Frontal cortex (tissue), 4 donors: ENCODE measurements around the gene ELMO2. TPM values are rescaled to one million over a fixed set of nuclear protein-coding genes. Genes with fewer than 3 reads are reported as not detected.

ENCODE experiments used
- DNase-seq, 2 donors: peaks; one replicate each; pipeline ENCODE4 v3.0.0; 2012; ENCODE audit warnings: low spot score in 2 of 2
- FAIRE-seq: peaks from 2 replicates; lab custom pipeline; 2012; peaks lifted over from hg19 to GRCh38; lab: Jason Lieb, UNC
- total RNA-seq: library from RNA; depleted of rRNA; stranded (reverse); fragments of >200 nt; gene quantifications from one replicate; pipeline ENCODE4 v1.2.3, GENCODE V29; 2014
- donor health status: control.
- donor health status: control.
- donor health status: control.

ELMO2 gene
- total RNA-seq, 1 donor from 2014 or later = 43.2 TPM

GRCh38 chr20:46355778-46356177 is 50.6 kb downstream of the ELMO2 start:
- FAIRE-seq = no peak

DNA sequence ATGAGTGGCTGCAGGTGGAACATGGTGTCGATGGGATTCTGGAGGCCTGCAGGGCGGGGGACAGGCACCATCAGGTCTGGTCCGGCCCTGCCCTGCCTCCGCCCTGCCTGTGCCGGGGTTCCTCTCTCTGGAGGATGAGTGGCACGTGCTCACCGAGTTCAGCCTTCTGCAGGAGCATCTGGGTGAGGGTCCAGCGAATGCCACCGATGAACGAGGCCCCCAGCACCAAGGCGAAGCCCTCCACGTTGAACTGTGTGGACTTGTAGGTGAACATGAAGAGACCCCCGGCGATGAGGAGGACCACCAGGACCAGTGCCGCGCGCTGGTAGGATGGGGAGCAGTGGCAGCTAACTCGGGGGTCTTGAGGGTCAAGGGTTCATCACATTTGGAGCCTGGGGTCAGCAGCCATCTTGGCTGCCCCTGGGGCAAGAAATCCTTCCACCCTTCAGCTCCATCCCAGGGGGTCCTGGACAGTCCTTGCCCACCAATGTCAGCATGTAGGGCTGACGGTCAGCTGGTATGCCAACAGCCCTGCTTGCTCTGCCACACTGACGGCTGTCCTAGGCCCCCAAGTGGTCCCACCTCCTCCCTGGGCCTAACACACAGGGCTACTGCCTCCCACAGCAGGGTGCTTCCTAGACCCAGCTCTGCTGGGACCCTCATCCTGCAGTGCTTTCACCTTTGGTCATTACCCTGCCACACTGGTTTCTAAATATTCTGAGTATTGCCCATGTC is 51.3 kb downstream of the ELMO2 start:
- FAIRE-seq = no peak
- DNase-seq = no peak

More at GRCh38 chr20:46355778-46356177, 50.6 kb downstream of the ELMO2 start:
- no peak for DNase-seq

GRCh38 chr20:46354207-46354555 is 52.2 kb downstream of the ELMO2 start:
- no peak for FAIRE-seq
- DNase-seq = no peak

DNA sequence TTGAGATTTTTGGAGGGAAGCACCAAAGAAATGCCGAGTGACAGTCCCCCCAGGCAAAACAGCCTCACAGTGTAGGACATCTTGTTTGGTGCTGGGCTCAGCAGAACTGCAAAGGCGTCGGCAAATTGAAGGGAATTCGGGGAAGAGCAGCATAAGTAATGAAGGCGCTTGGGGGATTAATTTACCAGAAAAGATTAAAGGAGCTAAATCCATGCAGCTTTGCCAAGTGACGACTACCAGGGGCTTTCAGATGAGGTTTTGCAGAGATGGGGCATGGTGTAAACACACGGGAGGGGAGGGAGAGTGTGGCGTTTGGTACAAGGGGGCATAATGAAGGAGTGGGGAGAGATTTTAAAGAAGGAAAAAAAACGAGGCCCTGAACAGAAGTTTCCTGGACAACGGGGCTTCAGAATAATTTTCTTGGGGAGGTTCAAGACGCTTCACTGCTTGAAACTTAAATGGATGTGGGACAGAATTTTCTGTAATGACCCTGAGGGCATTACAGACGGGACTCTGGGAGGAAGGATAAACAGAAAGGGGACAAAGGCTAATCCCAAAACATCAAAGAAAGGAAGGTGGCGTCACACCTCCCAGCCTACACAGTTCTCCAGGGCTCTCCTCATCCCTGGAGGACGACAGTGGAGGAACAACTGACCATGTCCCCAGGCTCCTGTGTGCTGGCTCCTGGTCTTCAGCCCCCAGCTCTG is 52.8 kb downstream of the ELMO2 start:
- FAIRE-seq = no peak
- no peak for DNase-seq

- FAIRE-seq (no peak), DNase-seq (no peak)
These were observed 54.0 kb downstream of the ELMO2 start for GRCh38 chr20:46352370-46352938.

DNA sequence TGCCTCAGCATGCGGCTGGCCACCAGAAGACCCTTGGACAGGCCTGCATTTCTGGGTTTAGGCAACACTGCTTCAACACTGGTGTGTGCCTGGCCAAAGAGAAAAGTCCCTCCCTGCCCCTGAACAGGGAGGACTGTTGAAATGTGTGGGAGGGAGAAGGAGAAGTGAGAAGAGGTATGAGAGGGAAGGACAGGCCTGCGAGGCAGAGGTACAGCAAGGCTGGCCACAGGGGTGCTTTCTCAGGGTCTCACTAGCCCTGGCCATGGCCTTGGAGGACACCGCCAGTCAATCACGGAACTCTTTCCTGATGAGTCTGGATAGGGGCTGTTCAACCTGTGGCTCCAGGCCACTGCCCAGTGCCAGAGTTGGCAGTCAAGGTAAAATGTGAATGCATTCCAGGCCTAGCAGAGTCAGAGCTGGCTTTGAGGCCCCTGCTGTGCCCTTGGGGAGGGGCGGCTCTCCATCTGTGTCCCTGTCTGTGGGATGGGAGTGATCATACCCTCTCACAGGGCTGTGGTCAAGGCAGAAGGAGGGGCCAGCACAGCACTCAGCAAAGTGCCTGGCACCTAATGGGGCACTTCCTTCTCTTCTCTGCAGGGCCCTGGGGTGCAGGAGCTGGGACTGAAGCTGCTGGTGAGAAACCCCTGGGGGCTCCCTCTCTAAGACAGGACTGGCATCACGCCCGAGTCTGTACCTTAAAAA is 54.9 kb downstream of the ELMO2 start:
- no peak for FAIRE-seq
- no peak for DNase-seq

- no peak for FAIRE-seq
- DNase-seq = no peak
These were observed 55.5 kb downstream of the ELMO2 start for GRCh38 chr20:46350986-46351267.

DNA sequence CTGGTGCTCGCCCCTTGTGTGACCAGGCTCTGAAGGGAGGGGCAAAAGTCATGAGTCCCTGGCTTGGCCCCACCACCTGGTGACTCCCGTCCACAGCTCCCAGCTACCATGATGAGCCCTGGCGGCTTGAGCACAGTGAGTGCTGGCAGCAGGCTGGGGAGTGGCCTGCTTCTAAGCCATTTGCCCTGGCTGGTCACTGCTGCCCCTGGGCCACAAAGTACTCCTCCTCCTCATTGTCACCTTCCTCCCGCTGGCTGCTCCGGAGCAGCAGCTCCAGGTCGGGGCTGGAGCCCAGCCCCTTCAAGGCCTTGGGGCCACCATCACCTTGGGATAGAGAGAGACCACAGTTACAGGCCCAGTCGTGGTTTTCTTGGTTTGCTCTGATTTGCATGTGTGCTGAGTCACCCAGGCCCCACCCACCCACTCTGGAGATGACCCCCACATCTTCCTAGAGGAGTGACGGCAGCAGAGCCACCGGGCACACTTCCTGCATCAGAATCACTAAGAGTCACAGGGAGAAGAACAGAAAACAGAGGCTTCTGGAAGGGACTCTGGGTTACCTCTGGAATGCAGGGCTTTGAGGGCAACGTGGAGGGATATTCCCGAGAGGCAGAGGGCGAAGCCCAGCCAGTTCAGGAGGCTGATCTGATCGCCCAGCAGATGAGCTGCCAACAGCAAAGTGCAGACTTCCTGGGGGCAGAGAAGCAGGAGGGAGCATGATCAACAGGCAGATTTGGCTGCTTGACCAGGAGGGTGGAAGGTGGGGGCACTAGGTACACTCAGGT is 56.0 kb downstream of the ELMO2 start:
- FAIRE-seq = no peak

DNA sequence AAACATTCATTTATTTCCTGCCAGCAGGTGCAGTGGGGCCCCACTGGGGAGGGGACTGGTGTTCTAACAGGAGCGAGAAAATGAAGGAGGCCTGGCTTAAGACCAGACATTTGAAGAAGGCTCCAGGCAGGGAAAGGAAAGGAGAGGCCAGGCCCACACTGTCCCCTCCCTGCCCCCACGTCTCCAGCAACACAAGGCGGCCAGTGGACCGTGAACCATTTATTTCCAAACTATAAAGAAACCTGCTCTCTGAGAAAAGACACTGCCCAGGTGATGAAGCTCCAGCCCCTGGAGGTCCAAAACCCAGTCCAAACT is 56.7 kb downstream of the ELMO2 start:
- no peak for FAIRE-seq

More for the DNA sequence above, 56.0 kb downstream of the ELMO2 start:
- no peak for DNase-seq

GRCh38 chr20:46349035-46349741 is 57.2 kb downstream of the ELMO2 start:
- DNase-seq (peak; percentile 45 to 75), FAIRE-seq (no peak)

More for the DNA sequence above, 56.7 kb downstream of the ELMO2 start:
- no peak for DNase-seq

DNA sequence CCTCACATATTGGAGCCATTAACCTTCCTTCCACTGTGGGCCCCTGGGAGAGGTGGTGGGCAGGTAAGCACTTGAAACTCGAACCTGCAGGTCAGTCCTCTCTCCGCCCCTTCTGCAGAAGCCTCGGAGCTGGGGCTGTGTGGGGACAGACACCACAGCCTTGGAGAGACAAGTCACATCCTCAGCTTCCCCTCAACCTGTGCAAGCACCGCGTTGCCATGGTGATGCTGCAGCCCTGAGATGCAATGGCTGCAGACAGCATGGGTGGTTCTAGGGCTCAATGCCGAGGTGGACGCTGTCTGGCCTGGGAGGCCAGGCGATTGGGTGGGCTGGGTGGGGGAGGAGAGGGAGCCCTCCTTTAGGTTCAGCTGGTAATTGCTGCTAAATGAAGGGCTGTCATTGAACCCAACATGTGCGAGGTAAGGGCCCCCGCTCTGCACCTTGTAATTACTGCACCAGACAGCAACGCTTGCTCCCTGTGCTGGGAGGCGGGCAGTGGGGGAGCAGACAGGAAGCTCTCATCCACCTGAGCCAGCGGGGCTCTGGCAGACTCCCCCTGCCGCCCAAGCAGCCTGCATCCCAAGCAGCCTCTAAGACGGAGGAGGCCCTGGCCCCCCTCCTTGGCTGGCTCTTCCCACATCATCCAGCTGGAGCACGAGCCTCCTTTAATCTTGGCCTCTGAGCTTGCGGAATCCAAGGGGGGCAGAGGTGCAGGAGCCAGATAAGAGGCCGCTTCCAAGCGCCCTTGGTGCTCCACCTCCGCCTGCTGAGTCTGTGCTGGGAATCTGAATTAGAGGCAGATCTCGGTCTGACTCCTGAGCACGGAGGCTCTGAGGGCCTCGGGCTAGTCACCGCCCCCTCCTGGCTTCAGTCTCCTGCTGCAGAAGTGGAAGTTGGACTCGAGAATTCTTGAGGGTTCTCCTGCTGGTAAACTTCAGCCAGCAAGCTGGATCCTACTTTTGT is 58.3 kb downstream of the ELMO2 start:
- DNase-seq (no peak), FAIRE-seq (no peak)

DNA sequence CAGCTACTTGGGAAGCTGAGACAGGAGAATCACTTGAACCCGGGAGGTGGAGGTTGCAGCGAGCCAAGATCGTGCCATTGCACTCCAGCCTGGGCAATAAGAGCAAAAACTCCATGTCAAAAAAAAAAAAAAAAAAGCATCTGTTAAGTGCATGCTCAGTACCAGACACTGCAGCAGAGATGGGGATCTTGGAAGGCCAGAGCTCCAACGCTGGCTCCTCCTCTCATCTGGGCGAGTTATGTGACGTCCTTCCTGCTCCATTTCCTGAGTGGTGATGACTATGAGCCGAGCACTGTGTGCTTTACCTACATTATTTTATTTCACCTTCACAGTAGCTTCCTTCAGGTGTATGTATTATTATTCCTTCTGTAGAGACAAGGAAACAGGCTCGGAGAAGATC is 59.6 kb downstream of the ELMO2 start:
- FAIRE-seq (no peak), DNase-seq (no peak)

GRCh38 chr20:46344488-46345162 is 61.8 kb downstream of the ELMO2 start:
- DNase-seq (no peak), FAIRE-seq (no peak)

DNA sequence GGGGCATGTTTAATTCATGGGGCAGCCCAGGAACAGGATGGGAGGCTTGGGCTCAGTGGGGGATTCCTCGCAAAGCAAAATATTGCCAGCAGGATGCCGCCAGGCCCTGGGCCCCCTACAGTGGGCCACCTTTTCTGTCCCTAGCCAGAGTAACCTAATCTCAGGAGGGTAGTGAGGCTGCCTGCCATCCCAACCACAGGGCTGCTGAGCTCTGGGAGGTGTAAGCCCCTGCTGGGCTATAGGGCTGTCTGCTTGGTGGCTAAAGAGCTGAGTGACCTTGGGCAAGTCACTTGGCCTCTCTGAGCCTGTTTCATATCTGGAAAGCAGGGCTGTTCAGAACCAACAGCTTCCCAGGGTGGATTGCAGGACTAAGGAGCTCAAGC is 62.4 kb downstream of the ELMO2 start:
- DNase-seq = no peak
- FAIRE-seq = no peak

DNA sequence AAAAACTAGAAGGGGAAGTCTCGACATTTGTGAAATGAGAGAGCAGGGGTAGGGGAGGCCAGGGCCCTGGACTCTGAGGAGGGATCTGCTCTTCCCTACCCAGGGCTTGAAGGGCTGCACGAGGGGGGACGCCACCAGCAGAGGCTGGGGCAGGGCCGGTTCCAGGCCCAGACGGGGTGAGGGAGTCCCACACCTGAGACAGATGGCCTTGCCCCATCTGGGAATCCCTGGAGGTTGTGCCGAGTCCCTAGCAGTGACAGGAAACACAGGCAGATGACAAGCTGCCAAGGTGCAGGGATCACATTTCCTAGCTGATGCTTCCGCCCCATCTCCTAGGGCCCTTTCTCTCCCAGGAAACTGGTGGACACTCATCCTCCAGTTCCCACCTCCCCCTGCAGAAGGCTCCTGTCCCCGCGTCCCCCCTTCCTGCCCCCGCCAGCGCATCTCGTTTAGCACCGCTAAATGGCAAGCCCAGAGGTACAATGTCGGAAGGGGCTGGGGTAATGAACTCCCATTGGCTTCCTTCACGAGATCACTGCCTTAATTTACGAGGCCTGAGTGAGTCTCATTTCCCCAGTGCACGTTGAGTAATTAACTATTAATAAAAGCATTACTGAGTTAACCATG is 63.0 kb downstream of the ELMO2 start:
- FAIRE-seq (no peak), DNase-seq (no peak)

DNA sequence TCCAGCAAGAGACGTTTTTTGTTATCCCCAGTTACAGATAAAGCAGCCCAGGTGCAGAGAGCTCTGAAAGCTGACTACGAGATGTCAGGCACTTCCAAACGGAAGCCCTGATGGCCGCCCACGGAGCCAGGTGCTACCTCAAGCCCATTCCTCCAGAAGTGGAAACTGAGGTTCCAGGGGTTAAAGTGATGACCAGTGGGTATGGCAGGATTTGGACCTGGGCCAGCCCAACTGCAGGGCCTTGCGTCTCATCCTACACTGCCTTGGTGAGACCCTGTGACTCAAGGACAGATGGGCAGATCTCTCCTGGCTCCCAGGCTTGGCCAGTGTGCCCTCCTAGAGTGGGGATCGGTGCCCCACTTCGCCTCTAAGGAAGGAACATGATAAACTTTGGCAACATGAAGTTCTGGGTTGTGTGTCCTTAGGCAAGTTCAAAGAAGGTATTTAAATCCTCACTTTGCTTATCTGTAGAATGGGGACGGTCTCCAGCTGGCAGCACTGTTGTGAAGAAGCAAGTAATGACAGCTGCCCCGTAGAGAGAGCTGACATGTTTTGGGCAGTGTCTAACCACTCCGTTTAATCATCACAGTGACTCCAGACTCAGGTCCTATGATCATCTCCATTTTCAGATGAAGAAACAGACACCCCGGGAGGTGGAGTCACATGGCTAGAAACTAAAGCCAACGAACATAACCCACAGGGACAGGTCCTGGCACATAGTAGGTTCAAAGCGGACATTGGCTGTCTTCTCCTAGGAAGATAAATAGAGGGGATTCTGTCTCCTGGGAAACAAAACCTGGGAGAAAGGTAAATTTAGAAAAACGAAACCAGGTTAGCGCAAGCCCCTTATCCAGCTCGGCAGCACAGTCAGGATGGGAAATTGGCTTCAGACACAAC is 63.7 kb downstream of the ELMO2 start:
- no peak for DNase-seq
- FAIRE-seq = no peak

- DNase-seq (no peak), FAIRE-seq (no peak)
These were observed 64.4 kb downstream of the ELMO2 start for GRCh38 chr20:46342010-46342378.
